KBM-7 (cell line): ENCODE results near the gene PSTPIP1.
"Not testable (repeated sequence)": the region's sequence is repeated elsewhere in the genome, so short reads cannot be mapped to it uniquely, and the experiment has no call there.

Experiments
- DNase-seq: peaks from one replicate; pipeline ENCODE4 v3.0.0-alpha.2; 2015
- in situ Hi-C: fragments of 300-500 bp; cut with MboI; formaldehyde crosslinking; loops from 2 replicates; pipeline ENCODE4 v1.14.3; 2020; ENCODE audit warnings: low sequenced_read_pairs, low pct_unique_long_range_greater_than_20kb, mixed read lengths

Gene PSTPIP1

DNA sequence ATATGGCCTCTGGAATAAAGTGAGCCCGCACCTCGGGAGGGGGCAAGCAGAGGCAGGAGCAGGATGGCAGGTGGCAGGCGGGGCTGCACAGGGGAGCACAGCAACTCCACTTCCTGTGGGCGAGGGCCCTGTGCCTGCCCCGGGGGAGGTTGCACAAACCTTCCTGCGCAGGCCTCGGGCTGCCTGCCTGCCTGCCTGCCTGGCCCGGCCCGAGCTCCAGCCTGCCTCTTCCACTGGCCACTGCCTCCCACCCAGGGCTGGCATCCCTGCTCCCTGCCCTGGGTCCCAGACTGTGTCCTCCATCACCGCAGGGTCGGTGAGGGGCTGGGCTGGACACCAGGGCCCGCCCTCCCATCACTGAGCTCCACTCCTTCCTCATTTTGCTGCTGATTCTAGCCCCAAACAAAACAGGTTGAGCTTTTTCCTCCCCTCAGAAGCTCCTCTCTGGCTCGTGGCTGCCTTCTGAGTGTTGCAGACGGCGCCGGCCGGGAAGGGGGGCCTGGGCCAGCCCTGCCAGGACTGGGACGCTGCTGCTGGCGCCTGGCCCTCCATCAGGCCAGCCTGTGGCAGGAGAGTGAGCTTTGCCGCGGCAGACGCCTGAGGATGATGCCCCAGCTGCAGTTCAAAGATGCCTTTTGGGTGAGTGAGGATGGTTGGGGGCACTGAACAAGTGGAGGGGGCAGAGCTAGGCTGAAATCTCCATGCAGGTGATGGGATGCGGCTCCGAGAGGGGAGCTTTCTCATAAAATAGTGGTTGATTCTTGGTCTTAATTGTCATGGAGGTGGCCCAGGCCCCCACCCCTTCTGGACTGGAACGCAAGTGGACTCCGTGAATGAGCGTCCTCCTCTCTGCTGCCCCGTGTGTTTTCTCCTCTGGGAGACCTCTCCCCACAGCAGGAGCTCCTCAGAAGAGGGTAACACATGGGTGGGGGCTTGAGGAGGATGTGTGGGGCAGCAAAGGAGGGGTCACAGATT, at the start of gene PSTPIP1:
TSS of gene PSTPIP1 (plus strand) at position 156 of the 975 bp plus-strand sequence. CDS start at position 604, 448 bp downstream.
- in situ Hi-C loops, result no loop called here
- DNase-seq, result peak; percentile 89

DNA sequence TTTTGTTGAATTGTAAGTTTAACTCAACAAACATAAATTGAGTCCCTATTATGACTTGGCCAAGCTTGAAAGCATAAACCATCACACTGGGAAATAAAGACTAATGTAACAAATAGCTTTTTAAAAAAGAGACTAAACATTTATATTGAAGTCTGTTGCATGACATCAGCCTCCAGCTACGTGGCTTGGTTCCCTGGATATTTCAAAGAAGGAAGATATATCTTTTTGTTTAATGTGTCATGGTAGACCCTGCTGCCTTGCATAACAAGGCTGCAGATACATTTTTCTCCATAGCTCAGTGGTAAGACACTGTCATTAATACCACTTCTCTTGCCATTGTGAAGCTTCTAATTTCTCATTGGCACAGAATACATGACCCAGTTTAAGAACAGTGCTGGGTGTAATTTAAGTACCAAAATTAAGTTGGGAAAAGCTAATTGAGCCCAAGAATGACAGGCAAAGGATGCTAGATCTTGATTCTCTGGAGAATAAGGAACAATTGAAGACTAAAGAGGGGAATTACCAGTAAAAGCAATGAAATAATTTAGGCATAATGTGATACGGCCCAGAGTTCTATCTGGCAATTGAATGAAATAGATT, 49.3 kb upstream of the PSTPIP1 start:
- in situ Hi-C loops, result no loop called here

DNA sequence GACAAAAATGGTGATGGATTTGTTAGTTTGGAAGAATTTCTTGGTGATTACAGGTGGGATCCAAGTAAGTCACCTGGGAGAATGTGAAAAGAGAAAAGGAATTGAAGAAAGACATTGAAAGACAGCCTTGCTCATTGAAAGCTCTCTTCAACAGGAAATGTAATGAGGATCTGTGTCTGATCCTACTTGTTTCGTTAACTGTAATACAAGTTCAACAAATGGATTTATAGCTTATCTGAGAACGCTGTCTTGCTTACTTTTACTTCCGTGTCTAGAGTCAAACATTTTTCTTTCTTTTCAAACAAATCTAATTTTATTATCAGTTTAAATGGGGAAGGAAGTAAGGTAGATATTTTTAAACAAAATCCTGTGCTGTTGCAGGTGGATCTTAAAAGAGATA, 47.5 kb upstream of the PSTPIP1 start:
- DNase-seq, result no peak

More for the DNA sequence above, 49.3 kb upstream of the PSTPIP1 start:
- DNase-seq, result no peak

GRCh38 chr15:76951220-76951619, 43.7 kb upstream of the PSTPIP1 start:
- DNase-seq, result no peak
- in situ Hi-C loops, result no loop called here

More for the DNA sequence above, 47.5 kb upstream of the PSTPIP1 start:
- in situ Hi-C loops, result no loop called here

DNA sequence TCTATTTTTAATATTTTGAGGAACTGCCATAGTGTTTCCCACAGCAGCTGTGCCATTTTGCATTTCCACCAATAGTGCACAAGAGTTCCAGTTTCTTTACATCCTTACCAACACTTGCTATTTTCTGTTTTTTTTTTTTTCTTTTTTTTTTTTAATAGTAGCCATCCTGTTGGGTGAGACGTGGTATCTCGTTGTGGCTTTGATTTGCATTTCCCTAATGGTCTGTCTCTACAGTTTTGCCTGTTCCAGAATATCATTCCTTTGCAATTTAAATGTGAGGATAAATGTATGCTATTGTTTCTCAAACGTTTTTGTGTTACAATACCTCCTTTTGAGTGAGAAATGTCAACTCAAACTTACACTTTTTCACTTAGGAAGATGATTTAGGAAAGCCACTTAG, 41.0 kb upstream of the PSTPIP1 start:
- DNase-seq, result no peak
- in situ Hi-C loops, result no loop called here

DNA sequence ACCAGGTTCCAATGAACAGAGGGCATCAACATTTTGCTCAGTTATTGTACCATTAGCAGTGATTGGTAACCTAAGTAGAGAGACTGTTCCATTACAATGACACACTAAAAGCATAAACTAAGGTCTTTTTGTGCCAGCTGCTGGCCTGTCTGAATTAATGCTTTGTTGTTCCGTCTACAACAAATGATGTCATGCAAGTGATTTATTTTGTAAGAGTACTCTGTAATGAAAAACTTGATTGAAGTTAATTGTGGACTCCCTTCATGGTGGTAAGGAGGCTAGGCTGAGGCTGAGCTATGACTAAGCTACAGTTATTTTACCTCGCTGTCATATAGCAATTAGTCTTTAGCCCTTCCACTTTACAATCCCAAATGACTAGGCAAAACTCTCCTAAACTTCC, 40.2 kb upstream of the PSTPIP1 start:
- in situ Hi-C loops, result no loop called here

DNA sequence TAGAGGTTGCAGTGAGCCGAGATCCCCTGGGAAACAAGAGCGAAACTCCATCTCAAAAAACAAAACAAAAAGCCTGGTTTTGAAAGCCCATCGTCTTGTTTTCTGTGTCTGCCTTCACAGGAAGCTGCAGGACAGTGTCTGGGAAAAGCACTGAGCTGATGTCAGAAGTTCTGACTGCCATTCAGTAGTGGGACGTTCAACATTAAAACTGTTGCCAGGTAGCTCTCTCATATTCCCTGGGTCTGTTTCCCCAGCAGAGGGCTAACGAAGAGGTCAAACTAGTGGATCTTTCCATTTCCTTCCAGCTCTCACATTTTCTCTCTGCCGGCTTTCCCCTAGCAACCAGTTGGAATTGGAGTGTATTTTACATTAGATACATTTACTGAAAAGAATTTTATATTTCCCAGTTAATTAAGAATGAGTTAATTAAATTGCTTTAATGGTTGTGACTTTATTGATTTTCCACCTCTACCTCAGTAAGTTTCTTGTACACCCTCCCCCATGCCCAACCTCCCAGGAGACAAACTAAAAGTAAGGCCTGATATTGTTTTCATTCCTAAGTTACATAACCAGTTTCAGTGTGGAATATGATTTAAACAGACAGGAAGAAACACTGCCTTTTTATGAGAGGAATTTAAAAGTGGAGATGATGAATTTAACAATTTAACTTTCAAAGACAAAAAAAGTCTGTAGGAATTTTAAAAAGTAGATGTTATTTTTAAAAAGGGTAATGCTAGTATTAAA, 33.5 kb upstream of the PSTPIP1 start:
- in situ Hi-C loops, result no loop called here
- no peak for DNase-seq

More for the DNA sequence above, 40.2 kb upstream of the PSTPIP1 start:
- no peak for DNase-seq

DNA sequence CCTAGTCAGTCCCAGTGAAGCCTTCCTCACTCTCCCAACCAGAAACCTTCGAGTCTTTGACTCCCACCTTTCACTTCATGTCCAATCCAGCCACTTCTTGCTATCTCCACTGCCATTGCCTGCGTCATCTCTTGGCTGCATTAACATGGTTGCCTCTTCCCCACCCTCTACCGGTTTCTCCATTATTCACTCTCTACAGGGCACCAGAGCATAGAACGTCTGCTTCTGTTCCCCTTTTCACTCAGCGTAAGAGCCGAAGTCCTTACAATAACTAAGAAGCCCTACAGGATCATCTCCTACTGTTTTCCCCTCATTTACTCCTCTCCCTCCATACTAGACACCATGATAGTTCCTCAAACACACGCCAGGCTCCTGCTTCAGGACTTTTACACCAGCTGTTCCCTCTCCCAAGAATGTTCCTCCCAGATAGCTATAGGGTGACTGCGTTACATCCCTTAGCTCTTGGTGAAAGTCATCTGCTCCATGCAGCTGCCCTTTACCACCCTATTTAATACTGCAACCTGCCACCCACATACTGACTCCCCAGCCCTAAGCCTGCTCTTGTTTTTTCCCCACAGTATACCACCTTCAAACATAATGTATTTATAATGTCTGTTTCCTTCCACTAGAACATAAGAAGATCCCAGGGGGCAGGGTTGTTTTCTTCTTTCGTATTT, 32.5 kb upstream of the PSTPIP1 start:
- in situ Hi-C loops, result no loop called here
- DNase-seq, result no peak

GRCh38 chr15:76963596-76963995, 31.3 kb upstream of the PSTPIP1 start:
- no peak for DNase-seq
- in situ Hi-C loops, result no loop called here

GRCh38 chr15:76964157-76964556, 30.8 kb upstream of the PSTPIP1 start:
- in situ Hi-C loops, result no loop called here
- no peak for DNase-seq

- in situ Hi-C loops, DNase-seq: not testable (repeated sequence)
Observed at GRCh38 chr15:76966051-76966450, 28.9 kb upstream of the PSTPIP1 start.

- DNase-seq, result no peak
- in situ Hi-C loops, result no loop called here
Observed at GRCh38 chr15:76967067-76967466, 27.9 kb upstream of the PSTPIP1 start.

GRCh38 chr15:76968306-76968705, 26.6 kb upstream of the PSTPIP1 start:
- in situ Hi-C loops, result no loop called here
- no peak for DNase-seq

- in situ Hi-C loops, result no loop called here
- no peak for DNase-seq
Observed at GRCh38 chr15:76972389-76973361, 22.3 kb upstream of the PSTPIP1 start.

GRCh38 chr15:76973362-76973743, 21.6 kb upstream of the PSTPIP1 start:
- peak; percentile 83 for DNase-seq
- in situ Hi-C loops, result no loop called here

- DNase-seq, result no peak
- in situ Hi-C loops, result no loop called here
Observed at GRCh38 chr15:76973906-76974305, 21.0 kb upstream of the PSTPIP1 start.

DNA sequence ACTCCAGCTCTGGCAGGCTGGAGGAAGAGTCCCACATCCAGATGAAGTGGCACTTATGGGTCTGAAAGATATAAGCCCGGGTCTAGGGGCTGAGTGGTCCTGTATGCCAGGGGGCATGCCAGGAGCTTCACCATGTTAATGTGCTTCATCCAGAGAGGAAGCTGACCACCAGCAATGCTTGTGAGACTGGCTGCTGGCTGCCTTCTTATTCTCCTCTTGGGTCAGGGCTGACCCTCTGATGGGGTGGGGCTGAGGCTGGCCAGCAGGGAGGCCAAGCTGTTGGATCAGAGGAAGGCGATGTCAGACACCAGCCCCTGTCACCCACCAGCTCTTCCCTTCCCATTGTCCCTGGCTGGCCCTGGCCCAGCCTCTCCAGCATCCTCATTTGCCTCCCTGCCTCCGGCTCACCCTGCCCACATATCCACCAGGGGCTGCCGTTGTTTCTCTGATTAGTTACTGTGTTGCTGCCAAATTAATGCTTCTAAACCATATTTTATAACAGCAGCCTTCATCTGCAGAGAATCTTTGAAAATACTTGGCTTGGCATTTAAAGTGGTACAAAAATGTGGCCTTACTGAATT, 20.4 kb upstream of the PSTPIP1 start:
- no peak for DNase-seq
- in situ Hi-C loops, result no loop called here

- in situ Hi-C loops, result no loop called here
- DNase-seq, result no peak
Observed at GRCh38 chr15:76976141-76976540, 18.8 kb upstream of the PSTPIP1 start.
